GM06990 (cell line): Measurements from ENCODE around the gene ABCB9.

Experiments
- DNase-seq: peaks from one replicate; pipeline ENCODE4 v3.0.0-alpha.2; 2011; ENCODE audit not compliant: insufficient read length; ENCODE audit errors: extremely low read depth
- H3K27me3 ChIP-seq: replicated peaks from 2 replicates; pipeline ENCODE4 v1.6.0; 2011; ENCODE audit warnings: low read length; ENCODE audit not compliant: control insufficient read depth, insufficient read depth
- H3K36me3 ChIP-seq: 2 replicates; pipeline ENCODE4 v1.5.1; 2011; ENCODE audit warnings: low read length; ENCODE audit not compliant: control insufficient read depth, insufficient read depth
- H3K4me3 ChIP-seq: replicated peaks from 2 replicates; pipeline ENCODE4 v1.5.1; 2011; ENCODE audit warnings: low read depth, mild to moderate bottlenecking, control low read depth, low read length
- CTCF ChIP-seq: IDR thresholded peaks from 2 replicates; pipeline ENCODE4 v1.5.1; 2011; ENCODE audit warnings: low read length, control low read depth, mild to moderate bottlenecking, inconsistent platforms; ENCODE audit not compliant: insufficient read depth, poor library complexity, severe bottlenecking

The ABCB9 gene

DNA sequence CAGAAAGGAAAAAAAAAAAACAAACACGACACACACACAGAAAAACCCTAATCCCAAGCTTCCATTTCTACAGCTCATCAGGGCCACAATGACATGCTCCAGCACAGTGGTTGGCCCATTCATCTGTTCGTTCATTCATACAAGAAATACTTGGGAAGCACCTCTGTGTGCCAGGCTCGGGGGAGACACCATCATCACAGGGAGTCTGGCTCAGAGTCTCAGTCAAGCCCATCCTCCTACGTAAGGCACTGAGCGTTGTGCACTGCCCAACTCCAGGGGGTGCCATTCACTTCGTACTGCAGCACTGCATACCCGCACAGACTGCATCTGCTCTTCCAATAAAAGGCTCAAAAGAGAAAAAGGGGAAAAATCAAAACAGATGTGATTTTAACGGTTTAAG, 85.6 kb downstream of the ABCB9 start:
- Histone ChIP-seq H3K27me3 (no peaks in the 10 kb centered on the region), H3K4me3 (no peak overlapping the region), H3K36me3 (no peaks in the 10 kb centered on the region; the same call in 1 of the 2 replicates)
- no peak for DNase-seq
- TF ChIP-seq CTCF = peak; percentile 47

DNA sequence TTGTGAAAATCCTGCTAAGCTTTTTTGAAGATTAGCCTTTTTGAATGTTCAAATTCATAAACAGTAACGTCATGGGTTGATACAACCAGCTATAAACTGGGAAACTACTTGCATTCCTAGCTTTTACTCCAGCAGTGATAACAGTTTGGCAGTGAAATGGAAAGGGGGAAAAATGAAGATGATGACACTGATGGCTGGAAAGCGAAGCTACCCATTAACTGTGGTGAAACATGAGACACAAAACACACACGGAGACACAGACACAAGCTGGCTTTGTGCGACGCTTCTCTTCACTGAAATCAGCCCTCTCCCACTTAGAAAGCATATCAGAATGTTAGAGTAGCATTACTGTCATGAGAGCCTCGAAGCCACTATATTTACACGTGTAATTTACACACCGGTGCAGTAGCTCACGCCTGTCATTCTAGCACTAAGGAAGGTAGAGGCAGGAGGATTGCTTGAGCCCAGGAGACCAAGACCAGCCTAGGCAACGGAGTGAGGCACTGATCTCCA, 86.1 kb downstream of the ABCB9 start:
- TF ChIP-seq CTCF = no peak
- Histone ChIP-seq H3K36me3 (no peaks in the 10 kb centered on the region; the same call in 1 of the 2 replicates), H3K4me3 (no peak overlapping the region), H3K27me3 (no peaks in the 10 kb centered on the region)
- DNase-seq = no peak
